Measurements from ENCODE around the gene KIN.
"Not testable (repeated sequence)": the region's sequence is repeated elsewhere in the genome, so short reads cannot be mapped to it uniquely, and the experiment has no call there.

KIN gene

DNA sequence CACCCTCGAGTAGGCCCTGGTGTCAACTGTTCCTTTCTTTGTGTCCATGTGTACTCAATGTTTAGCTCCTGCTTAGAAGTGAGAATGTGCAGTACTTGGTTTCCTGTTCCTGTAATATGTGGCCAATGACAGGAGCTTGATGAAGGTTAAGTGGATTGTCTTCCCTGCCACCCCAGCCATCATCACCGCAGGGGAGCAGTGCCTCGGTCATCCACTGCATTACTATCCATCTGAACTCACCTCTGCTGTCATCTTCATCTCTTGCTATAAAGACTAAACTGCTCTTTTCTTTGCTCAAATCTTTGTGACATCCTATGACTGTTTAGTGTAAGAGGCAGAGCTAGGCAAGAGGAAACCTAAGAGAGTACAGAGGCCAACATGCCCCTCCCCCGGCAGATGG, 69.1 kb downstream of the KIN start:
- TF ChIP-seq, protein P1, sequence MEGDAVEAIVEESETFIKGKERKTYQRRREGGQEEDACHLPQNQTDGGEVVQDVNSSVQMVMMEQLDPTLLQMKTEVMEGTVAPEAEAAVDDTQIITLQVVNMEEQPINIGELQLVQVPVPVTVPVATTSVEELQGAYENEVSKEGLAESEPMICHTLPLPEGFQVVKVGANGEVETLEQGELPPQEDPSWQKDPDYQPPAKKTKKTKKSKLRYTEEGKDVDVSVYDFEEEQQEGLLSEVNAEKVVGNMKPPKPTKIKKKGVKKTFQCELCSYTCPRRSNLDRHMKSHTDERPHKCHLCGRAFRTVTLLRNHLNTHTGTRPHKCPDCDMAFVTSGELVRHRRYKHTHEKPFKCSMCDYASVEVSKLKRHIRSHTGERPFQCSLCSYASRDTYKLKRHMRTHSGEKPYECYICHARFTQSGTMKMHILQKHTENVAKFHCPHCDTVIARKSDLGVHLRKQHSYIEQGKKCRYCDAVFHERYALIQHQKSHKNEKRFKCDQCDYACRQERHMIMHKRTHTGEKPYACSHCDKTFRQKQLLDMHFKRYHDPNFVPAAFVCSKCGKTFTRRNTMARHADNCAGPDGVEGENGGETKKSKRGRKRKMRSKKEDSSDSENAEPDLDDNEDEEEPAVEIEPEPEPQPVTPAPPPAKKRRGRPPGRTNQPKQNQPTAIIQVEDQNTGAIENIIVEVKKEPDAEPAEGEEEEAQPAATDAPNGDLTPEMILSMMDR (conservative IDR thresholded peaks at IDR 0.05; ENCODE audit: control insufficient read depth, insufficient read depth, low read depth, low read length) = no peak
- DNase-seq (ENCODE audit: low read depth) = no peak
- no peak overlapping the region for H3K4me3 ChIP-seq (ENCODE audit: control insufficient read depth, low read depth, low read length)

DNA sequence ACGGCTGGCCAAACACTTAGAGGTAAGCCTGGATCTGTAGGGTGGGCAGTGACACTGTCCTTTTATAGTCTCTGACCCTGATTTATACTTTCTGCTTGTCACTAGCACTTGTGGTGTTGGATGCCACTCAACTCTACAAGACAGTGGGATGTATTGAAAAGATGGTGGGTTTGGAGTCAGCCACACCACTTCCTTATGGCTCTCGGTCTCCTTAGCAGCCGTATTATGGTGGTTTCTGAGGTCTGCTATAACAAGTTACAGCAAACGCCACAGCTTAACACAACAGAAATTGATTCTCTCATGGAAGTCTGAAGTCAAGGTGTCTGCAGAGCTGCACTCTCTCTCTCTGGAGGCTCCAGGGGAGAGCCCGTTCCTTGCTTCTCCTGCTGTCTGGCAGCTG, 70.0 kb downstream of the KIN start:
- DNase-seq (ENCODE audit: low read depth) = no peak
- no peak overlapping the region for H3K4me3 ChIP-seq (ENCODE audit: control insufficient read depth, low read depth, low read length)
- TF ChIP-seq, protein P1 (conservative IDR thresholded peaks at IDR 0.05; ENCODE audit: control insufficient read depth, insufficient read depth, low read depth, low read length) = no peak

DNA sequence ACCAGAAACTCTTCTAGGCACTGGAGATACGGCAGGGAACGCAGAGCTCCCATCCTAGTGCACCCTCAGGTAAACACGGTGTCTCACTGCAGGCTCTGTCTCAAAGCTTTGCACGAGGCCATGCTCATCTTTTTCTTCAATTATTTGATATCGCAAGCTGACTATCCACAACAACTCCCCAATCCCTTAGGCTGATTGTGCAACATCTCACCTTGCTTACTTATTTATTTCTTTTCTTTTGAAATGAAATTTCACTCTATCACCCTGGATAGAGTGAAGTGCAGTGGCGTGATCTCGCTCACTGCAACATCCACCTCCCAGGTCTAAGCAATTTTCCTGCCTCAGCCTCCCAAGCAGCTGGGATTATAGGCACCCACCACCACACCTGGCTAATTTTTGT, 72.3 kb downstream of the KIN start:
- no peak for DNase-seq (ENCODE audit: low read depth)
- no peak overlapping the region for H3K4me3 ChIP-seq (ENCODE audit: control insufficient read depth, low read depth, low read length)
- TF ChIP-seq, protein P1 (conservative IDR thresholded peaks at IDR 0.05; ENCODE audit: control insufficient read depth, insufficient read depth, low read depth, low read length) = no peak

DNA sequence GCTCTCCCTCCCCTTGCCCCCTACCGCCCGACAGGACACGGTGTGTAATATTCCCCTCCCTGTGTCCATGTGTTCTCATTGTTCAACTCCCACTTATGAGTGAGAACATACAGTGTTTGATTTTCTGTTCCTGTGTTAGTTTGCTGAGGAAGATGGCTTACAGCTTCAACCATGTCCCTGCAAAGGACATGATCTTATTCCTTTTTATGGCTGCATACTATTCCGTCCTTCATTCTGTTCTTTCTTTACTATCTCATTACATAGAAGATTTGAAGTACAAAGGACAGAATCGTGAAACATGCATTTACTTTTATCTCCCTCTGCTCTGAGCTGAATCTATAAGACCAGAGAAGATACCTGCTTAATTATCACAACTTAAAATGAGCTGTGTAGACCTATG, 76.7 kb downstream of the KIN start:
- not testable (repeated sequence) for DNase-seq (ENCODE audit: low read depth); H3K4me3 ChIP-seq (ENCODE audit: control insufficient read depth, low read depth, low read length)

DNA sequence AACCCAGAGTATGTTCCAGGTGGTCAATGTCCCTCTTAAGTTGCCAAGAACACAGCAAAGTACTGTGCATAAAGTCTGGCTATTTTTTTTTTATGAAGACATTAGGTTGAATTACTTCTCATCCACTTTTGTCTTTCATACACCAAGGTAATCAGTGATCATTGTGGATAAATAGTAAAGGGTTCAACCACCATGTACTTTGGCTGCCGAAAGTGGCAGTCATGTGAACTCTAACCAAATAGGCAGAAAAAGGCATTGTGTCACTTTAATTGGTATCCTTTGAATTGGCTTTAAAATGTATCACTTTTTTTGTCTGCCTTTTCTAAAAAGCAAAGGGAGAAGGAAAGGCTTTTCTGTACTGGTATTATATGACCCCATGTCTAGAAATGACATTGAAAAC, 77.3 kb downstream of the KIN start:
- TF ChIP-seq, protein P1 (conservative IDR thresholded peaks at IDR 0.05; ENCODE audit: control insufficient read depth, insufficient read depth, low read depth, low read length) = no peak
- H3K4me3 ChIP-seq (ENCODE audit: control insufficient read depth, low read depth, low read length) = no peak overlapping the region
- no peak for DNase-seq (ENCODE audit: low read depth)

DNA sequence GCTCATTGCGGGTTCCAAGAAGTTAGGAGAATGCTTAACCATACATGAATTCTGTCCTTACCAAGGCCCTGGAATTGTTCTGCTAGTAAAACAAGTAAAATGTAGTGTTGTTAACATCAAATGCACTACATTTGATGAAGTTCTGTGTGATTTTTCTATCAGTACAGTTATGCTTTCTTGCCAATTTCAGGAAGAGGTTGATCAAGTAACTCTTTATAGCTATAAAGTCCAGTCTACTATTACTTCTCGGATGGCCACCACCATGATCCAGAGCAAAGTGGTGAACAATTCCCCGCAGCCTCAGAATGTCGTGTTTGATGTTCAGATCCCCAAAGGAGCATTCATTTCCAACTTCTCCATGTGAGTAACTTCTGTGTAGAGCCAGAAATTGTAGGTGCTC, 79.0 kb downstream of the KIN start:
- TF ChIP-seq, protein P1 (conservative IDR thresholded peaks at IDR 0.05; ENCODE audit: control insufficient read depth, insufficient read depth, low read depth, low read length) = no peak
- DNase-seq (ENCODE audit: low read depth) = no peak
- H3K4me3 ChIP-seq (ENCODE audit: control insufficient read depth, low read depth, low read length) = no peak overlapping the region

DNA sequence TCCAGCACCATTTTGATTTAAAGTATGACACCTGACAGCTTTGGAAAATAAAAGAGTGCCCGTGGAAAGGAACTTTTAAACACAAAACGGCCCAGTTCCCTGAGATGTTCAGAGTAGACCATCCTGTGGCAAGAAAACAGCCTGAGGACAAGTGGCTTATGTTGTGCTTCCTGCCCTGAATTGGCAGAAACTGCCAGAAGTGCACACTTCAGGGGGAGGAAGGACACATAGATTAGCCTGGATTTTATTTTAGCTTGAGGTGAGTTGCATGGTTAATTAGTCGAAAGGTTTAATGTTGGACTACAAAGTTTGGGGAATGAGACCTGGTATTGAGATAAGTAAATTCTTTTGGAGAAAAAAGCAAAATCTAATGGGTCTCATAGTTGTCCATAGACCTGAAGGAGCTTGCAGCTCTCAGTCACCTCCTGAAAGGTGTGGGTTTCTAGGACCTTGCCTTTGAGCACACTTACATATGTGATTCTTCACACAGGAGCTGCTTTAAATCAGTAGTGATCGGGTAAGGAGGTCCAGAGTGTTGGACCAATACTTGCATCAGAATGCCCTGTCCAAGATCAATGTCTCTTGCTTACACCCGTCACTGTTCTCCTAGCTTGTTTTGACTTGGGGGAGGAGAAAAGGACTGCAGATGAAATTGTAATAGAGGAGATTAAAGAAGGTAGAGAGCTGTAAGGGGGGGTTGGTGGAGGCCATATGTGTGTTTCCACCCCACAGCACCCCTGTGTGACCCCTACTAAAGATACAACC, 79.8 kb downstream of the KIN start:
- H3K4me3 ChIP-seq (ENCODE audit: control insufficient read depth, low read depth, low read length) = no peak overlapping the region
- TF ChIP-seq, protein P1 (conservative IDR thresholded peaks at IDR 0.05; ENCODE audit: control insufficient read depth, insufficient read depth, low read depth, low read length) = no peak
- no peak for DNase-seq (ENCODE audit: low read depth)
